ENCODE measurements around the gene STX8.
"Not testable (repeated sequence)": the region's sequence is repeated elsewhere in the genome, so short reads cannot be mapped to it uniquely, and the experiment has no call there.

Gene STX8

DNA sequence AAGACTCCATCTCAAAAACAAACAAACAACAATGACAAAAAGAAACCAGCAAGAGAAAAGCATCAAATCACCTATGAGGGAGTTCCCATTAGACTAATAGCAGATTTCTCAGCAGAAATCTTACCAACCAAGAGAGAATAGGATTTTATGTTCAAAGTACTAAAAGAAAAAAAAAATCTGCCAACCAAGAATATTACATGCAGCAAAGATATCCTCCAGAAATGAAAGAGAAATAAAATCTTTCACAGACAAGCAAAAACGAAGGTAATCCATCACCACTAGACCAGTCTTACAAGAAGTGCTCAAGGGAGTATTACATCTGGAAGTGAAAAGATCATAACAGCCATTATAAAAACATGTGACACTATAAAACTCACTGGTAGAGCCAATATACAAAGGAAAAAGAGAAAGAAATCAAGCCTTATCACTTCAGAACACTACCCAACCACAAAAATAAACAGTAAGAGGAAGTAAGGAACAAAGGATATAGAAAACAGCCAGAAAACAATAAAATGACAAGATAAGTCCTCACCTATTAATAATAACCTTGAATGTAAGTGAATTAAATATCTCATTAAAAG is 66.3 kb downstream of the STX8 start:
- no peak for DNase-seq (ENCODE audit: low read depth in 2 of 2)

- no peak for DNase-seq (ENCODE audit: low read depth in 2 of 2)
Measured at GRCh38 chr17:9499041-9499440, 76.6 kb downstream of the STX8 start.

GRCh38 chr17:9498490-9498889 is 77.1 kb downstream of the STX8 start:
- DNase-seq (ENCODE audit: low read depth in 2 of 2): no peak

- DNase-seq (ENCODE audit: low read depth in 2 of 2): no peak
Measured at GRCh38 chr17:9488556-9488955, 87.1 kb downstream of the STX8 start.

DNA sequence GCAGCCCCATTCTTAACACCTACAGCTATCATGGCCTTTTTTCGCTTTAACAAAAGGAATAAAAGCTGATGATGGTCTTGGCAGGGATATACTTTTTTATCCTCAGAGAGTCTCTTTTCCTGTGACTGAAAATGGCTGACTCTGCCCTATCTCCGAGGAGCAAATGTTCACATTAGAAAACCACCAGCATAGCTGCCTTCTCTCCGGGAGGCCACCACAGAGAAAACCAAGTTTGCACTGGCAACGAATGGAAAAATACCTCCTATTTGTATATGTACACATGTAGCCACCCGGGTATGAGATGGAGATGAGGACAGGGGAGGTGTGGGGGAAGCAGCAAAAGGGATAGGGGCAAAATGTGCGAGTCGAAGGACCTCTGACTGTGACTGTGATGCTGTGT is 88.2 kb downstream of the STX8 start:
- no peak for DNase-seq (ENCODE audit: low read depth in 2 of 2)

DNA sequence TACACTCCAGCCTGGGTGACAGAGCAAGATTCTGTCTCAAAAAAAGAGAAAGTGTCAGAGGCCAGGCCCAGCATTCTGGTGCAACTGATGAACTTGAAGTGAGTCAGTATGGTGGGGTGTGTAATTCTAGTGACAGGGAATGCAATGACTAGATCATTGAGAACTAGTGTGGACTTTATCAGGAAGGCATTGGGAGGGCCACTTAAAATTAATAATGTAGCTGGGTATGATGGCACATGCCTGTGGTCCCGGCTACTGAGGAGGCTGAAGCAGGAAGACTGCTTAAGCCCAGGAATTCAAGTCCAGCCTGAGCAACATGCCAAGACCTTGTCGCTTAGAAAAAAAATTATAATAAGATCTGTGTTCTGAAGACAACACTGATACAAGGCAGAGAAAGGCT is 90.8 kb downstream of the STX8 start:
- no peak for DNase-seq (ENCODE audit: low read depth in 2 of 2)

DNA sequence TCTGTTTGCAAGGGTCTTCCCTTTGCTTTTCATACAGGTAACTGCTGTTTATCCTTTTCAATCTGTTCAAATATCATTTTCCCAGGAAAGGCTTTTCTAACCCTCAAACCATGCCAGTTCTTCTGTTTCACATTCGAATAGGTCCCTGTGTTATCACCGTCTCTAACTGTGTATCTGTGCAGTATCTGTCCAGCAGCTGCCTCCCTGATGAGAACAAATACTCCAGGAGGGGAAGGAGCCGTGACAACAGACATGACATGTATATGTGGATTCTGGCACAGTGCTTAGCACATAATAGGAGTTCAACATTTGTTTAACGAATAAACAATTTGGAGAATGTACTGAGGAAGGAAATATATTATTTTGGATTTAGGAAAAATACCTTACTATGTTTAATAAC is 95.7 kb downstream of the STX8 start:
- DNase-seq (ENCODE audit: low read depth in 2 of 2): no peak

DNA sequence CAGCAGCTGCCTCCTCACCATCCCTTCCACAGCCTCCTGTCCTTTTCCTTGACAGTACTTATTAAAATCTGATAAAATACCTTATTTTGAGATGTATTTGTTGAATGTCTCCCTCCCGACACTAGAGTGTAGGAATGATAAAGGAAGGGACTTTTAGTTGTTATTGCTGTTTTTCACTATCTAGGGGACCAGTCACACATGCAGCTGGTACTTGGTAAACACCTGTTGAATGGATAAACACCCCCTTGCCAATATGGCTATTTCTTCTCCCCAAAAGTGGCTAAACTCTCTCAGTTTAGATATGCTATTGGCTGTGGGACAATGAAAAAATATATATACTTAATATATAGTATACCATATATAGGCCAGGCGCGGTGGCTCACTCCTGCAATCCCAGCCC is 96.7 kb downstream of the STX8 start:
- DNase-seq (ENCODE audit: low read depth in 2 of 2): no peak

DNA sequence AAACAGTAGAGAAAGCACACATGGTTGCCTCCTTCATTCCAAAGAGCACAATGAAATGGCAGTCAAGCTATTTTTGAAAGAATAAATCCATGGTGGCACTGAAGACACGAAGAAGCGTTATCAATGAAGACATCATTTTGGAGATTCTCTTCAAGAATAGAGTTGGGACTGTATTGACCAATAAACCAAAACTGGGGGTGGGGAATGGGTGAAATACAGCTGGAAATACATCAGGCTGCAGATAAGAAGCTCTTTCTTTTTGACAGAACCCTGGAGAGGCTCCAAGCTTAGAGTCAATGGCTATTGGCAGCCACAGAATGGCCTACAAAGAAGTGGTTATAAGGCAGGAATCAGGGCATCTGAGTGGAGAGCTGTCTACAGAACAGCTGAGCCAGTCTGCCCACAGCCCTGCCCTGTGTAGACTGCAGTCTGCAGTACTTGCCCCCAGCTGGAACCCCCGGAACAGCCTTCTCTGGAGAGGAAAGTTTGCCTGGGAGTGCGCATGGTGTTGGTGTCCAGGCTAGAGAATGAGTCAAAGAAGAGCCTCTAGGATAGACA is 100.4 kb downstream of the STX8 start:
- DNase-seq (ENCODE audit: low read depth in 2 of 2): no peak

DNA sequence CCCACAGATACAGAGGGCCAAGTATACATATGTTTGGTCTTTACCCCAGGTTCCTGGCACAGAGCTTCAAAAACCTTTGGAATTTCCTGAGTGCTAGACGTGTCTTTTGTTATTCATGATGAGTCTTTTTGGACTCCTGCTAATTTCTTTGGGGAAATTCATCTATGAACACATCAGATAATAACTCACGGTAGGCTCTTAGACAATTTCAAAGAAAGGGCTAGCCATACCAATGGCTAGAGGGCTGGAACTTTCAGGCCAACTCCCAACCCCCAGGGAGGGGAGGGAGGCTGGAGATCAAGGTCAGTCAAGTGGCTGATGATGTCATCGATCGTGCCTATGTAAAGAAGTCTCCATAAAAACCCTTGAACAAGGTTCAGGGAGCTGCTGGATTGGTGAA is 101.9 kb downstream of the STX8 start:
- DNase-seq (ENCODE audit: low read depth in 2 of 2): no peak

GRCh38 chr17:9472541-9472940 is 103.1 kb downstream of the STX8 start:
- DNase-seq (ENCODE audit: low read depth in 2 of 2): no peak

DNA sequence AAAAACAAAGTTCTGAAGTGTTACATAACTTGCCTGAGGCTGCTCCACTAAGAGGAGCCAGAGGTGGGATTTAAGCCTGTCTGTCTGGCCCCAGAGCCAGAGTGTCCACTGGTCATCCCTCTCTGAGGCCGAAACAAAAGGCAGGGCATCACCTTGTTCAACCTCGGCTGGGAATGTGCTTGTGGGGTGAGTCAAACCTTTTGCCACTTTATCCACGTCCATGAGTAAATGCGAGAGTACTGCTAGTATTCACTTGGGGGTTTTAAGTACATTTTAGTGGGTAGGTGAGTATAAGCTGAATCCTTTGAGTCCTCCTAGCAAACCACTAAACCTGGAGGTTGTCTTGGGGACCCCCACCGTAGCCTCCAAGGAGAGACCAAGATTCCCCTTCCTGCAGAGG is 103.5 kb downstream of the STX8 start:
- DNase-seq (ENCODE audit: low read depth in 2 of 2): no peak

- no peak for DNase-seq (ENCODE audit: low read depth in 2 of 2)
Measured at GRCh38 chr17:9470171-9470570, 105.4 kb downstream of the STX8 start.

GRCh38 chr17:9468937-9469336 is 106.7 kb downstream of the STX8 start:
- DNase-seq (ENCODE audit: low read depth in 2 of 2): no peak

DNA sequence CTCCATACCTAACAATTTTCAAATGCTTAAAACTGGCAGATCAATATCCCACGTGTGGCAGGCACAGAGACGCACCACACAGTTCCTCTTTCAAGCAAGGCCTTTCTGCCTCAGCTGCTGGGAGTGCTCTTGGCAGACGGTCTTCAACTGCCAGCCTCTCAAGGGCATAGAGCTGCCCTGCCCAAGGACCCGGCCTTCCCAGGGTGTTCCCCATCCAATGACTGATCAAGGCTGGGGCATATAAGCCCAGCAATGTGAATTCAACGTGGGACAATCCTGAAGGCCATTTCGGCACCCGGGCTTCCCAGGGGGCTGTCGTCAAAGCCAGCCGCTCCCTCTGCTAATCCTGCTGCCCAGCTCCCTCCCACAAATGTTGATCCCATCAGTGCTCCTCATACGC is 107.1 kb downstream of the STX8 start:
- no peak for DNase-seq (ENCODE audit: low read depth in 2 of 2)

- DNase-seq (ENCODE audit: low read depth in 2 of 2): no peak
Measured at GRCh38 chr17:9467518-9467917, 108.1 kb downstream of the STX8 start.

DNA sequence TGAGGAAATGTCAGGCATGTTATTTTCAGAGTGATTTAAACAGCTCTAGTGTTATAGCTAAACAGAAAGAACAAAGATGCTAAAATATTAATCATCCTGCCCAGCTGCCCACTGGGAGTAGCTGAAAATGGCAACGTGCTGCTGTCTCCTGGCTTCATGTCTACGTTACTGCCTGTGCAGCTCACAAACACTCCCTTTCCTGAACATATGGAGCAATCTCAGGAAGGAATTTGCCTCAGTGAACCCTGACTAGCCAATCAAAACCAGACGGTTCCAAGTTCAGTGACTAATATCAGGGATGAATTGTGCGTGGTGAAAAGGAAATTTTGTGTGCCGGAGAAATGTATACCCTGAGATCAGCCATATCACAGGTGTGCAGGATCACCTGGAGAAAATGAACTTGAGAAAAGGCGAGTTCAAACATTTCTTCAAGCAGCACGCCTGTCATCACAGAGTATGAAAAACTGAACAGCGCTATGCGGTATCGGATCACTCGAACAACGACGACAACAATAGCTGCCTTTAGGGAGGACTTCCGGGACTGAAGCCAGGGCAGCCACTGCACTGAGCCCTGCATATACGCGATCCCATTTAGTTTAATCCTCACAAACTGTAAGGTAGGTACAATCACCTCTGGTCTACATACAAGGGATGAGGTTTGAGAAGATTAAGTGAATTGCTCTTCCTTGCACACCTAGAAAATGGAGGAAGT is 110.3 kb downstream of the STX8 start:
- no peak for DNase-seq (ENCODE audit: low read depth in 2 of 2)

GRCh38 chr17:9457005-9457404 is 118.6 kb downstream of the STX8 start:
- DNase-seq (ENCODE audit: low read depth in 2 of 2): no peak

- DNase-seq (ENCODE audit: low read depth in 2 of 2): no peak
Measured at GRCh38 chr17:9456330-9456729, 119.3 kb downstream of the STX8 start.

GRCh38 chr17:9451934-9452333 is 123.7 kb downstream of the STX8 start:
- DNase-seq (ENCODE audit: low read depth in 2 of 2): no peak

GRCh38 chr17:9447298-9447697 is 128.3 kb downstream of the STX8 start:
- not testable (repeated sequence) for DNase-seq (ENCODE audit: low read depth in 2 of 2)

DNA sequence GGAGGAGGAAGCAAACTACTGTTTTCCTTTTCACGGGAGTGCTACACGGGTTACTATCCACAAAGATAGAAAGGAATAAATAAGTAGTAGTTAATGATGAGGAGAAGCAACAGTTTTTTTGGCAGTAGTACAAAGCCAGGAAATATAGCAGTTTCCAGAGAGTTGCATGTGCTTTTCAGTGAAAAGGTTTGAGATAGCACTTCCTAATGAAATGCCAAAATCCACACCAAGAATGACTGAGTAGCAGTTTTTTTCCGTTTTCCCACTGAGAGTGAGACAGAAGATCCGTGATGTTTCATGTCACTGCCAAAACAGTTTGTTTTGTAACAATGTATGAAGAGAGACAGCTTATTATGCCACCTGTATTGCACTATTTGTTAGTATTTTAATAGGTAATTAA is 129.1 kb downstream of the STX8 start:
- DNase-seq (ENCODE audit: low read depth in 2 of 2): no peak

DNA sequence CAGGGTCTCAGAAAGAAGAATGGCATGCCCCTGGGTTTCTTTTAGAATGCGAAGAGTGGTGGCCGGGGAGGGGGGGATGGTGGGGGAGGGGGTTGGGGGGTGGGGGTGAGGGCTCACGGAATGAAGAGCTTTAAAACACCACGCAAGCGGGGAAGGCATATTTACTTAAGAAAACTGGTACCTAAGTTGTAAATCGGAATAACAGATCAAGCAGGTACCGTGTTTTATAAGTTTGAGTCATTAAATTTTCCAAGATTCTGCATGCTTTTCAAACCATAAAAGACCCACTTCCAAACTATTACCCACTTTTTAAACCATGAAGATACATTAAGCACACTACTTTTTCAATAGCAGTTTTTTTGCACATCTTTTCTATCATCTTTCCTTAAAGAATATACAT is 130.2 kb downstream of the STX8 start:
- no peak for DNase-seq (ENCODE audit: low read depth in 2 of 2)

GRCh38 chr17:9444687-9445086 is 130.9 kb downstream of the STX8 start:
- no peak for DNase-seq (ENCODE audit: low read depth in 2 of 2)
